HG02610 (cell line): ENCODE data around the gene LRRC61.
"Not testable (repeated sequence)": the region's sequence is repeated elsewhere in the genome, so short reads cannot be mapped to it uniquely, and the experiment has no call there.

ENCODE experiments used
- ATAC-seq: cut with Tn5 transposase; IDR thresholded peaks from one replicate; pipeline ENCODE4 v1.9.1; 2021; ENCODE audit warnings: mild to moderate bottlenecking, moderate library complexity; ENCODE audit not compliant: unreplicated experiment

Gene LRRC61

GRCh38 chr7:150381096-150381495 lies 57.9 kb downstream of the LRRC61 start:
- no peak for ATAC-seq

- no peak for ATAC-seq
Observed at GRCh38 chr7:150381785-150382122, 58.6 kb downstream of the LRRC61 start.

- ATAC-seq = no peak
Observed at GRCh38 chr7:150382123-150382843, 59.1 kb downstream of the LRRC61 start.

- ATAC-seq = no peak
Observed at GRCh38 chr7:150382844-150383225, 59.7 kb downstream of the LRRC61 start.

DNA sequence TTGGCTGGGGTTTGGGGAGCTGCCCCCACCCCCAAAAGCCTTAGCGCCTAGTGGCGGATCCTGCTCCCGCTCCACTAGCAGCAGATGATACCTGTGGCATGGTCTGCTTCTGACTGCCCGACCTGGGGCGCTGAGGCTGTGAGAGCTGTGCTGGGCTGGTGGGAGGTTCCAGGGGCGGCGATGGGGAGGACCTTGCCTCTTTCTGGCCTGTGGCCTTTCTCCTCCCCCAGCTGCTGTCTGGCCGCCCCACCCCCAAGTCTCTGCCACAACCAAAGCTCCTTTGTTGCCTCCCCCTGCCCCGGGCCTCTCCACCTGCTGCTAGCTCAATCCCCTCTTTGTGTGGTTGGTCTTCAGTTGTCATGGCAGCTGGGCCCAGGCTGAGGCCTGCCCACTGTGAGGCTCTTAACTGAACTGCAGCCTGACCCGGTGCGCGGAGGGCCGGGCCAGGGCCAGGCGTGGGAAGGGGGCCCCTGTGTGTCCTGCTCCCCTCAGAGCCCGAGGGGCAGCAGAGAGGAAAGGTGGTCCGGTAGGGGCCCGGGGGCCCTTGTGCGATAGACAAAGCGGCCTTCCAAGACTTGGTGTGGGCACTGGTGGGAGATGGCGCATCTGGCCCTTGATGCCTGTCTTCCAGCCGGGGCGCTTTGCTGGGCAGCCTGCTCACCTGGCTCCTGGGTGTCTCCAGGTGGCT lies 60.7 kb downstream of the LRRC61 start:
- ATAC-seq = no peak

GRCh38 chr7:150384406-150385301 lies 61.5 kb downstream of the LRRC61 start:
- no peak for ATAC-seq

DNA sequence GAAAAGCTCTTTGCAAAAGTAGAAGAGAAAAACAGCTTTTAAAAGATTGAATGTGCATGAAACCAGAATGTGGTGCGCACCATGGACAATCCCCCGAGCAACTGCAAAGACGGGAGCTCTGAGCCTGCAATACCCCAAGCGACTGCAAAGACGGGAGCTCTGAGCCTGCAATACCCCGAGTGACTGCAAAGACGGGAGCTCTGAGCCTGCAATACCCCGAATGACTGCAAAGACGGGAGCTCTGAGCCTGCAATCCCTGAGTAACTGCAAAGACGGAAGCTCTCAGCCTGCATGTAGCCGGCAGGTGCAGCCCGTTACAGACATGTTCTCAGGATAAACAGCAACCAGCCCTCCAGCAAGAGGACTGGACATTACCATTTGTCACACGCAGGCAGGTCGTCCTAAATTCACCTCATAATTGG lies 62.2 kb downstream of the LRRC61 start:
- no peak for ATAC-seq

DNA sequence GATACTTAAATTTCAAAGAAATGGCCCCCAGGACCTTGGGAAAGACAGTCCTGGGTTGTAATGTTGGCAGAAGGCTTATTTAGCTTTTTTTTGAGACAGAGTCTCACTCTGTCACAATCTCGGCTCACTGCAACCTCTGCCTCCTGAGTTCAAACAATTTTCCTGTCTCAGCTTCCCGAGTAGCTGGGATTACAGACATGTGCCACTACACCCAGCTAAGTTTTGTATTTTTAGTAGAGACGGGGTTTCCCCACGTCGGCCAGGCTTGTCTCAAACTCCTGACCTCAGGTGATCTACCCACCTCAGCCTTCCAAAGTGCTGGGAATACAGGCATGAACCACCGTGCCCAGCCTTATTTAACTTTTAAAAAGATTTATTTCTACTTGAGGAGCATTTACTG lies 62.7 kb downstream of the LRRC61 start:
- ATAC-seq = not testable (repeated sequence)
